Measurements from ENCODE around the gene OTOA.
A peak's percentile ranks its signal among the peaks of the same experiment; 100 is the strongest.

- TF ChIP-seq, protein P1, sequence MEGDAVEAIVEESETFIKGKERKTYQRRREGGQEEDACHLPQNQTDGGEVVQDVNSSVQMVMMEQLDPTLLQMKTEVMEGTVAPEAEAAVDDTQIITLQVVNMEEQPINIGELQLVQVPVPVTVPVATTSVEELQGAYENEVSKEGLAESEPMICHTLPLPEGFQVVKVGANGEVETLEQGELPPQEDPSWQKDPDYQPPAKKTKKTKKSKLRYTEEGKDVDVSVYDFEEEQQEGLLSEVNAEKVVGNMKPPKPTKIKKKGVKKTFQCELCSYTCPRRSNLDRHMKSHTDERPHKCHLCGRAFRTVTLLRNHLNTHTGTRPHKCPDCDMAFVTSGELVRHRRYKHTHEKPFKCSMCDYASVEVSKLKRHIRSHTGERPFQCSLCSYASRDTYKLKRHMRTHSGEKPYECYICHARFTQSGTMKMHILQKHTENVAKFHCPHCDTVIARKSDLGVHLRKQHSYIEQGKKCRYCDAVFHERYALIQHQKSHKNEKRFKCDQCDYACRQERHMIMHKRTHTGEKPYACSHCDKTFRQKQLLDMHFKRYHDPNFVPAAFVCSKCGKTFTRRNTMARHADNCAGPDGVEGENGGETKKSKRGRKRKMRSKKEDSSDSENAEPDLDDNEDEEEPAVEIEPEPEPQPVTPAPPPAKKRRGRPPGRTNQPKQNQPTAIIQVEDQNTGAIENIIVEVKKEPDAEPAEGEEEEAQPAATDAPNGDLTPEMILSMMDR (IDR thresholded peaks at IDR 0.05) = peak; percentile 28 to 75 (median 59)
- no peak for TF ChIP-seq POLR2A (IDR thresholded peaks at IDR 0.05)
- no peak for TF ChIP-seq POLR2AphosphoS5 (IDR thresholded peaks at IDR 0.05; ENCODE audit: insufficient read depth in 1 of 2, low read depth in 1 of 2)
Measured at GRCh38 chr16:21708533-21709115, 44.9 kb downstream of the OTOA start.

Data from vagina (tissue), 2 donors.